IgD-negative memory B cell (primary cell): ENCODE results near the gene PHF5A. TPM values are rescaled to one million over a fixed set of nuclear protein-coding genes. Genes with fewer than 3 reads are reported as not detected.

Experiments used
- H3K27ac Mint-ChIP-seq, 3 donors: one replicate each; pipeline ENCODE4 v1.8.0; 2020 to 2022; ENCODE audit warnings: mild to moderate bottlenecking in 3 of 3, mixed read lengths in 3 of 3, moderate library complexity in 1 of 3
- H3K27me3 Mint-ChIP-seq: one replicate; pipeline ENCODE4 v1.8.0; 2021; ENCODE audit warnings: mixed read lengths
- H3K36me3 Mint-ChIP-seq: one replicate; pipeline ENCODE4 v1.8.0; 2020; ENCODE audit warnings: mild to moderate bottlenecking, mixed read lengths
- H3K4me1 Mint-ChIP-seq, 3 donors: one replicate each; pipeline ENCODE4 v1.8.0; 2020 to 2022; ENCODE audit warnings: mixed read lengths in 3 of 3, mild to moderate bottlenecking in 1 of 3
- H3K4me3 Mint-ChIP-seq, 4 donors: one replicate each; pipeline ENCODE4 v1.8.0; 2020 to 2022; ENCODE audit warnings: mild to moderate bottlenecking in 4 of 4, mixed read lengths in 4 of 4, moderate library complexity in 3 of 4
- H3K9me3 Mint-ChIP-seq, 3 donors: one replicate each; pipeline ENCODE4 v1.8.0; 2020 to 2021; ENCODE audit warnings: mixed read lengths in 3 of 3, mild to moderate bottlenecking in 1 of 3
- polyA plus RNA-seq: library from polyadenylated mRNA; unstranded; fragments of 300-500 nt; fragmentation: Illumina TruSeq; gene quantifications from one replicate; pipeline ENCODE4 v1.2.3, GENCODE V29; 2021

Gene PHF5A
- polyA plus RNA-seq: 23.8 TPM

GRCh38 chr22:41468381-41469217, at the start of gene PHF5A, which contains the start of gene ACO2:
PHF5A (minus strand) TSS chr22:41468692; CDS start chr22:41468653, 39 bp downstream.
ACO2 (plus strand) TSS chr22:41469117; CDS start chr22:41469147, 30 bp downstream.
- Mint-ChIP-seq H3K9me3 (no peaks in the 10 kb centered on the region), H3K27me3 (no peaks in the 10 kb centered on the region), H3K27ac (peak within 1 kb of the TSS; percentile 95 to 100 (median 99)), H3K4me1 (peaks cover 25 to 50% (median 33%) of the 10 kb centered on the region in 3 donors), H3K36me3 (no peaks in the 10 kb centered on the region), H3K4me3 (peak within 1 kb of the TSS; percentile 88 to 99 (median 92))

GRCh38 chr22:41518048-41518347, 49.5 kb upstream of the PHF5A start:
- H3K9me3 Mint-ChIP-seq: no peaks in the 10 kb centered on the region
- H3K4me1 Mint-ChIP-seq: peaks cover 0 to 3% (median 0%) of the 10 kb centered on the region in 3 donors
- peaks cover 4% of the 10 kb centered on the region for H3K36me3 Mint-ChIP-seq

GRCh38 chr22:41517172-41518047, 48.9 kb upstream of the PHF5A start:
- Mint-ChIP-seq H3K36me3 (peaks cover 4% of the 10 kb centered on the region), H3K27ac (peak overlapping the region in 2 of 3 donors; percentile 46 to 47)

More at GRCh38 chr22:41518048-41518347, 49.5 kb upstream of the PHF5A start:
- no peak overlapping the region for H3K27ac Mint-ChIP-seq
- H3K27me3 Mint-ChIP-seq: no peaks in the 10 kb centered on the region
- H3K4me3 Mint-ChIP-seq: no peak overlapping the region

GRCh38 chr22:41516462-41516861, 48.0 kb upstream of the PHF5A start:
- H3K27ac Mint-ChIP-seq: no peak overlapping the region
- H3K27me3 Mint-ChIP-seq: no peaks in the 10 kb centered on the region
- peaks cover 0 to 4% (median 0%) of the 10 kb centered on the region in 3 donors for H3K4me1 Mint-ChIP-seq
- no peak overlapping the region for H3K4me3 Mint-ChIP-seq
- H3K36me3 Mint-ChIP-seq: peaks cover 4% of the 10 kb centered on the region
- H3K9me3 Mint-ChIP-seq: no peaks in the 10 kb centered on the region

More at GRCh38 chr22:41517172-41518047, 48.9 kb upstream of the PHF5A start:
- Mint-ChIP-seq H3K27me3 (no peaks in the 10 kb centered on the region), H3K9me3 (no peaks in the 10 kb centered on the region), H3K4me1 (peaks cover 0 to 4% (median 0%) of the 10 kb centered on the region in 3 donors), H3K4me3 (peak overlapping the region in 1 of 4 donors; percentile 17)

GRCh38 chr22:41513391-41513790, 44.9 kb upstream of the PHF5A start:
- Mint-ChIP-seq H3K9me3 (no peaks in the 10 kb centered on the region), H3K27ac (no peak overlapping the region), H3K36me3 (peaks cover 4% of the 10 kb centered on the region), H3K4me1 (peaks cover 0 to 4% (median 0%) of the 10 kb centered on the region in 3 donors), H3K27me3 (no peaks in the 10 kb centered on the region), H3K4me3 (no peak overlapping the region)

GRCh38 chr22:41512421-41513194, 44.1 kb upstream of the PHF5A start:
- Mint-ChIP-seq H3K27me3 (no peaks in the 10 kb centered on the region), H3K9me3 (no peaks in the 10 kb centered on the region)

GRCh38 chr22:41511521-41511968, 43.1 kb upstream of the PHF5A start:
- no peak overlapping the region for H3K27ac Mint-ChIP-seq
- H3K36me3 Mint-ChIP-seq: peaks cover 6% of the 10 kb centered on the region
- H3K4me1 Mint-ChIP-seq: peaks cover 0 to 4% (median 2%) of the 10 kb centered on the region in 3 donors
- no peaks in the 10 kb centered on the region for H3K27me3 Mint-ChIP-seq
- no peak overlapping the region for H3K4me3 Mint-ChIP-seq
- no peaks in the 10 kb centered on the region for H3K9me3 Mint-ChIP-seq

More at GRCh38 chr22:41512421-41513194, 44.1 kb upstream of the PHF5A start:
- no peak overlapping the region for H3K27ac Mint-ChIP-seq
- H3K4me1 Mint-ChIP-seq: peaks cover 0 to 4% (median 0%) of the 10 kb centered on the region in 3 donors
- peaks cover 6% of the 10 kb centered on the region for H3K36me3 Mint-ChIP-seq
- H3K4me3 Mint-ChIP-seq: no peak overlapping the region

- H3K4me3 Mint-ChIP-seq: no peak overlapping the region
- H3K27ac Mint-ChIP-seq: no peak overlapping the region
- no peaks in the 10 kb centered on the region for H3K27me3 Mint-ChIP-seq
- H3K4me1 Mint-ChIP-seq: peaks cover 4 to 15% (median 8%) of the 10 kb centered on the region in 3 donors
- no peaks in the 10 kb centered on the region for H3K9me3 Mint-ChIP-seq
- H3K36me3 Mint-ChIP-seq: peaks cover 4% of the 10 kb centered on the region
Observed at GRCh38 chr22:41508770-41509170, 40.3 kb upstream of the PHF5A start.

GRCh38 chr22:41507330-41508063, 39.0 kb upstream of the PHF5A start:
- peak overlapping the region in 1 of 3 donors; percentile 65 for H3K27ac Mint-ChIP-seq

GRCh38 chr22:41505511-41506220, 37.2 kb upstream of the PHF5A start:
- Mint-ChIP-seq H3K36me3 (peaks cover 4% of the 10 kb centered on the region), H3K9me3 (no peaks in the 10 kb centered on the region), H3K4me1 (peaks cover 15 to 17% (median 16%) of the 10 kb centered on the region in 3 donors), H3K4me3 (peak overlapping the region in 1 of 4 donors; percentile 22), H3K27ac (peak overlapping the region in 2 of 3 donors; percentile 35 to 91), H3K27me3 (no peaks in the 10 kb centered on the region)

More at GRCh38 chr22:41507330-41508063, 39.0 kb upstream of the PHF5A start:
- Mint-ChIP-seq H3K4me1 (peaks cover 4 to 12% (median 11%) of the 10 kb centered on the region in 3 donors), H3K27me3 (no peaks in the 10 kb centered on the region), H3K4me3 (no peak overlapping the region), H3K36me3 (peaks cover 2% of the 10 kb centered on the region), H3K9me3 (no peaks in the 10 kb centered on the region)

- Mint-ChIP-seq H3K27ac (no peak overlapping the region), H3K9me3 (no peaks in the 10 kb centered on the region)
Observed at GRCh38 chr22:41504816-41505215, 36.3 kb upstream of the PHF5A start.

GRCh38 chr22:41504397-41504796, 35.9 kb upstream of the PHF5A start:
- Mint-ChIP-seq H3K4me1 (peaks cover 15 to 17% (median 16%) of the 10 kb centered on the region in 3 donors), H3K27me3 (no peaks in the 10 kb centered on the region), H3K27ac (peak overlapping the region in 1 of 3 donors; percentile 31), H3K4me3 (peak overlapping the region in 2 of 4 donors; percentile 18 to 77), H3K36me3 (peaks cover 4% of the 10 kb centered on the region), H3K9me3 (no peaks in the 10 kb centered on the region)

More at GRCh38 chr22:41504816-41505215, 36.3 kb upstream of the PHF5A start:
- Mint-ChIP-seq H3K36me3 (peaks cover 4% of the 10 kb centered on the region), H3K4me3 (peak overlapping the region in 1 of 4 donors; percentile 43), H3K27me3 (no peaks in the 10 kb centered on the region), H3K4me1 (peaks cover 15 to 17% (median 16%) of the 10 kb centered on the region in 3 donors)

GRCh38 chr22:41501209-41501608, 32.7 kb upstream of the PHF5A start:
- Mint-ChIP-seq H3K4me3 (no peak overlapping the region), H3K27ac (peak overlapping the region in 2 of 3 donors; percentile 3 to 71), H3K27me3 (no peaks in the 10 kb centered on the region), H3K36me3 (peaks cover 3% of the 10 kb centered on the region), H3K9me3 (no peaks in the 10 kb centered on the region), H3K4me1 (peaks cover 15 to 18% (median 17%) of the 10 kb centered on the region in 3 donors)
